K562 (cell line): Measurements from ENCODE around the gene GPR157.

Experiments used
- POLR2A ChIP-seq: fragments of 450-650 bp; conservative IDR thresholded peaks from 2 replicates; pipeline ENCODE4 v1.6.1; 2016
- POLR3A ChIP-seq: IDR thresholded peaks from 2 replicates; pipeline ENCODE4 v1.6.1; 2011; ENCODE audit warnings: borderline replicate concordance, mild to moderate bottlenecking, moderate library complexity; ENCODE audit not compliant: insufficient read length, insufficient read depth; ENCODE audit errors: extremely low read depth
- POLR3G ChIP-seq: IDR thresholded peaks from 2 replicates; pipeline ENCODE4 v1.6.1; 2011; ENCODE audit not compliant: insufficient read length, insufficient replicate concordance; ENCODE audit errors: extremely low read depth
- ZFX ChIP-seq: sonication (generic); formaldehyde crosslinking; IDR thresholded peaks from 2 replicates; pipeline ENCODE4 v1.8.0; 2022; ENCODE audit warnings: mild to moderate bottlenecking, missing genetic modification reagents, moderate library complexity
- ZNF217 ChIP-seq: sonication (generic); formaldehyde crosslinking; IDR thresholded peaks from 2 replicates; pipeline ENCODE4 v1.8.0; 2022; ENCODE audit warnings: mild to moderate bottlenecking, missing genetic modification reagents
- ZNF436 ChIP-seq: fragments of 250-450, 450-650 bp; sonication (Bioruptor Pico); formaldehyde crosslinking; IDR thresholded peaks from 2 replicates; pipeline ENCODE4 v1.7.0; 2020; ENCODE audit warnings: mild to moderate bottlenecking
- TF ChIP-seq, protein P1 (sequence below): IDR thresholded peaks from 2 replicates; pipeline ENCODE4 v1.6.1; 2012; ENCODE audit warnings: low read depth, low read length, improper control_type of control experiment, borderline replicate concordance
- TF ChIP-seq, protein P2 (sequence below), 3 experiments: IDR thresholded peaks in 2 of 3; conservative IDR thresholded peaks in 1 of 3; 2 replicates each; pipeline ENCODE4 v1.5.1; 2011 to 2012; ENCODE audit warnings: low read length in 3 of 3, mild to moderate bottlenecking in 3 of 3, control low read depth in 2 of 3, improper control_type of control experiment in 1 of 3, inconsistent platforms in 1 of 3, low read depth in 1 of 3, mixed read lengths in 1 of 3, moderate library complexity in 1 of 3; ENCODE audit not compliant: insufficient read depth in 2 of 3

DNA sequence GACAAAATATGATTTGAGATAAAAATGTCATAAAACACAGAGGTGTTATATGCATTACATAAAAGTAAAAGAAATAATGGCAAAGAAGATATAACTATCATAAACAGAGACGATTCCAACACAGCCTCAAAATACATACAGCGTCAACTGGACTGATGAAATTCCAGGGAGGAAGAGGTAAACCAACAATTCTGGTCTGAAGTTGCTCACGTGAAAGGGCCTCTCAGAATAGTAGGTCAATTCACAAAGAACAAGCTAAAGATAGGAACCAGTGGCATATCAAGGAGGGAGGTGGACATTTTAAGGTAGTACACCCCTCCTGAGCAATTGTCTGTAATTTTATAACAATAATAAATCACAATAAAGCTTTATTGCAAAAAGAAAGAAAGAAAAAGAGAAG, 78.1 kb downstream of the GPR157 start:
- no peak for TF ChIP-seq POLR2A
- TF ChIP-seq POLR3G, result no peak
- no peak for TF ChIP-seq ZFX (CRISPR knock-in tag)
- no peak for TF ChIP-seq POLR3A
- TF ChIP-seq, protein P1, sequence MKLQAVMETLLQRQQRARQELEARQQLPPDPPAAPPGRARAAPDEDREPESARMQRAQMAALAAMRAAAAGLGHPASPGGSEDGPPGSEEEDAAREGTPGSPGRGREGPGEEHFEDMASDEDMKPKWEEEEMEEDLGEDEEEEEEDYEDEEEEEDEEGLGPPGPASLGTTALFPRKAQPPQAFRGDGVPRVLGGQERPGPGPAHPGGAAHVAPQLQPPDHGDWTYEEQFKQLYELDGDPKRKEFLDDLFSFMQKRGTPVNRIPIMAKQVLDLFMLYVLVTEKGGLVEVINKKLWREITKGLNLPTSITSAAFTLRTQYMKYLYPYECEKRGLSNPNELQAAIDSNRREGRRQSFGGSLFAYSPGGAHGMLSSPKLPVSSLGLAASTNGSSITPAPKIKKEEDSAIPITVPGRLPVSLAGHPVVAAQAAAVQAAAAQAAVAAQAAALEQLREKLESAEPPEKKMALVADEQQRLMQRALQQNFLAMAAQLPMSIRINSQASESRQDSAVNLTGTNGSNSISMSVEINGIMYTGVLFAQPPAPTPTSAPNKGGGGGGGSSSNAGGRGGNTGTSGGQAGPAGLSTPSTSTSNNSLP, result no peak
- no peak for TF ChIP-seq ZNF436 (CRISPR knock-in tag)
- TF ChIP-seq ZNF217 (CRISPR knock-in tag), result no peak
- TF ChIP-seq, protein P2, sequence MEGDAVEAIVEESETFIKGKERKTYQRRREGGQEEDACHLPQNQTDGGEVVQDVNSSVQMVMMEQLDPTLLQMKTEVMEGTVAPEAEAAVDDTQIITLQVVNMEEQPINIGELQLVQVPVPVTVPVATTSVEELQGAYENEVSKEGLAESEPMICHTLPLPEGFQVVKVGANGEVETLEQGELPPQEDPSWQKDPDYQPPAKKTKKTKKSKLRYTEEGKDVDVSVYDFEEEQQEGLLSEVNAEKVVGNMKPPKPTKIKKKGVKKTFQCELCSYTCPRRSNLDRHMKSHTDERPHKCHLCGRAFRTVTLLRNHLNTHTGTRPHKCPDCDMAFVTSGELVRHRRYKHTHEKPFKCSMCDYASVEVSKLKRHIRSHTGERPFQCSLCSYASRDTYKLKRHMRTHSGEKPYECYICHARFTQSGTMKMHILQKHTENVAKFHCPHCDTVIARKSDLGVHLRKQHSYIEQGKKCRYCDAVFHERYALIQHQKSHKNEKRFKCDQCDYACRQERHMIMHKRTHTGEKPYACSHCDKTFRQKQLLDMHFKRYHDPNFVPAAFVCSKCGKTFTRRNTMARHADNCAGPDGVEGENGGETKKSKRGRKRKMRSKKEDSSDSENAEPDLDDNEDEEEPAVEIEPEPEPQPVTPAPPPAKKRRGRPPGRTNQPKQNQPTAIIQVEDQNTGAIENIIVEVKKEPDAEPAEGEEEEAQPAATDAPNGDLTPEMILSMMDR (IDR thresholded peaks at IDR 0.05 in 2 of 3, conservative IDR thresholded peaks at IDR 0.05 in 1 of 3; ENCODE audit: insufficient read depth in 2 of 3, low read depth in 1 of 3, low read length in 3 of 3), result no peak
